Smooth muscle cell (in vitro differentiated cells): ENCODE results near the gene DEFB128. TPM values are rescaled to one million over a fixed set of nuclear protein-coding genes. Genes with fewer than 3 reads are reported as not detected.
"Not testable (repeated sequence)": the region's sequence is repeated elsewhere in the genome, so short reads cannot be mapped to it uniquely, and the experiment has no call there.

Experiments used
- DNase-seq: peaks from one replicate; lab custom pipeline; 2025; ENCODE audit not compliant: unreplicated experiment; lab: John Stamatoyannopoulos, UW
- H2AFZ ChIP-seq: fragments of 200-600 bp; sonication (generic); 2 replicates; pipeline ENCODE4 v1.6.0; 2016; ENCODE audit warnings: antibody characterized with exemption, low read depth, mild to moderate bottlenecking
- H3F3A ChIP-seq: fragments of 200-600 bp; sonication (generic); 2 replicates; pipeline ENCODE4 v1.6.0; 2017; ENCODE audit warnings: antibody characterized with exemption, low read depth
- H3K27ac ChIP-seq: fragments of 200-600 bp; sonication (generic); 2 replicates; pipeline ENCODE4 v1.5.1; 2016; ENCODE audit warnings: low read depth, mild to moderate bottlenecking
- H3K27me3 ChIP-seq: fragments of 200-600 bp; sonication (generic); 2 replicates; pipeline ENCODE4 v1.6.1; 2016; ENCODE audit warnings: low read depth, mild to moderate bottlenecking
- H3K36me3 ChIP-seq: fragments of 200-600 bp; sonication (generic); 2 replicates; pipeline ENCODE4 v1.5.1; 2016; ENCODE audit warnings: low read depth
- H3K4me1 ChIP-seq: fragments of 200-600 bp; sonication (generic); 2 replicates; pipeline ENCODE4 v1.5.1; 2016; ENCODE audit warnings: low read depth
- H3K4me2 ChIP-seq: fragments of 200-600 bp; sonication (generic); 2 replicates; pipeline ENCODE4 v1.6.0; 2016; ENCODE audit warnings: mild to moderate bottlenecking
- H3K4me3 ChIP-seq: fragments of 200-600 bp; sonication (generic); 2 replicates; pipeline ENCODE4 v1.5.1; 2016; ENCODE audit warnings: mild to moderate bottlenecking
- H3K79me2 ChIP-seq: fragments of 200-600 bp; sonication (generic); 2 replicates; pipeline ENCODE4 v1.6.0; 2016; ENCODE audit warnings: low read depth, mild to moderate bottlenecking
- H3K9ac ChIP-seq: fragments of 200-600 bp; sonication (generic); 2 replicates; pipeline ENCODE4 v1.6.0; 2016; ENCODE audit warnings: low read depth
- H3K9me3 ChIP-seq: fragments of 200-600 bp; sonication (generic); replicated peaks from 2 replicates; pipeline ENCODE4 v1.5.1; 2016; ENCODE audit warnings: low read depth
- H4K20me1 ChIP-seq: fragments of 200-600 bp; sonication (generic); 2 replicates; pipeline ENCODE4 v1.6.0; 2016; ENCODE audit warnings: low read depth
- CTCF ChIP-seq: fragments of 200-600 bp; sonication (generic); IDR thresholded peaks from 2 replicates; pipeline ENCODE4 v1.5.1; 2017; ENCODE audit warnings: borderline replicate concordance, mild to moderate bottlenecking, antibody characterized with exemption; ENCODE audit not compliant: insufficient read depth, poor library complexity, severe bottlenecking
- WGBS: methylation state at CpG from one replicate; pipeline ENCODE4 v1.1.7; 2016; ENCODE audit warnings: low lambda C conversion rate; 5-methylcytosine and 5-hydroxymethylcytosine counted together
- polyA plus RNA-seq: library from polyadenylated mRNA; unstranded; fragments of >200 nt; fragmentation: Nextera tagmentation; extraction: Ambion mirVana; gene quantifications from 2 replicates; pipeline ENCODE4 v1.2.1, GENCODE V29; 2016
- total RNA-seq: library from RNA; depleted of rRNA; stranded (reverse); fragments of >200 nt; gene quantifications from 2 replicates; pipeline ENCODE4 v1.2.3, GENCODE V29; 2014

DEFB128 gene
- total and polyA plus RNA-seq, 2 experiments from 2014 or later = not detected

- 53% methylated on average over 7 of the region's 7 CpGs for WGBS
Observed at GRCh38 chr20:210809-211502, 21.4 kb upstream of the DEFB128 start.

GRCh38 chr20:208942-209566, 19.5 kb upstream of the DEFB128 start:
- DNase-seq = no peak
- no peaks in the 10 kb centered on the region for H4K20me1 ChIP-seq
- no peaks in the 10 kb centered on the region for H3K79me2 ChIP-seq
- H3K9me3 ChIP-seq = no peaks in the 10 kb centered on the region
- H3K4me3 ChIP-seq = no peak overlapping the region
- no peak overlapping the region for H2AFZ ChIP-seq
- TF ChIP-seq CTCF = peak; percentile 49
- WGBS = 18% methylated on average over 5 of the region's 5 CpGs
- no peaks in the 10 kb centered on the region for H3K4me1 ChIP-seq
- H3K9ac ChIP-seq = no peak overlapping the region
- H3K4me2 ChIP-seq = peak overlapping the region; percentile 20
- no peaks in the 10 kb centered on the region for H3K36me3 ChIP-seq
- H3F3A ChIP-seq = no peaks in the 10 kb centered on the region
- no peak overlapping the region for H3K27ac ChIP-seq
- H3K27me3 ChIP-seq = peaks cover 20% of the 10 kb centered on the region

More at GRCh38 chr20:210809-211502, 21.4 kb upstream of the DEFB128 start:
- Histone ChIP-seq H3F3A (no peaks in the 10 kb centered on the region), H3K4me2 (no peak overlapping the region), H3K27ac (no peak overlapping the region), H3K4me1 (no peaks in the 10 kb centered on the region), H2AFZ (no peak overlapping the region), H3K79me2 (no peaks in the 10 kb centered on the region), H4K20me1 (no peaks in the 10 kb centered on the region), H3K9me3 (no peaks in the 10 kb centered on the region), H3K4me3 (no peak overlapping the region), H3K27me3 (peaks cover 7% of the 10 kb centered on the region), H3K36me3 (no peaks in the 10 kb centered on the region), H3K9ac (no peak overlapping the region)
- no peak for TF ChIP-seq CTCF
- no peak for DNase-seq

DNA sequence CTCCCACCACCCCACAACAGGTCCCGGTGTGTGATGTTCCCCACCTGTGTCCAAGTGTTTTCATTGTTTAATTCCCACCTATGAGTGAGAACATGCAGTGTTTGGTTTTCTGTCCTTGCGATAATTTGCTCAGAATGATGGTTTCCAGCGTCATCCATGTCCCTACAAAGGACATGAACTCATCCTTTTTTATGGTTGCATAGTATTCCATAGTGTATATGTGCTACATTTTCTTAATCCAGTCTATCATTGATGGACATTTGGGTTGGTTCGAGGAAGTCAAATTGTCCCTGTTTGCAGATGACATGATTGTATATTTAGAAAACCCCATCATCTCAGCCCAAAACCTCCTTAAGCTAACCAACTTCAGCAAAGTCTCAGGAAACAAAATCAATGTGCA, 14.1 kb upstream of the DEFB128 start:
- not testable (repeated sequence) for H3K9me3 ChIP-seq, H3F3A ChIP-seq, H2AFZ ChIP-seq, H3K79me2 ChIP-seq, H3K4me2 ChIP-seq, DNase-seq, H4K20me1 ChIP-seq, H3K9ac ChIP-seq, H3K4me1 ChIP-seq, H3K36me3 ChIP-seq, H3K4me3 ChIP-seq, H3K27ac ChIP-seq
- peaks cover 13% of the 10 kb centered on the region for H3K27me3 ChIP-seq
- WGBS = 72% methylated on average over 4 of the region's 4 CpGs

- no peaks in the 10 kb centered on the region for H4K20me1 ChIP-seq
- no peak overlapping the region for H3K4me3 ChIP-seq
- no peaks in the 10 kb centered on the region for H3F3A ChIP-seq
- no peaks in the 10 kb centered on the region for H3K9me3 ChIP-seq
- H3K4me1 ChIP-seq = no peaks in the 10 kb centered on the region
- no peak overlapping the region for H3K27ac ChIP-seq
- H2AFZ ChIP-seq = no peak overlapping the region
- H3K36me3 ChIP-seq = no peaks in the 10 kb centered on the region
- H3K4me2 ChIP-seq = no peak overlapping the region
- DNase-seq = no peak
- WGBS = 61% methylated on average over 4 of the region's 4 CpGs
- no peaks in the 10 kb centered on the region for H3K79me2 ChIP-seq
- H3K27me3 ChIP-seq = peaks cover 5% of the 10 kb centered on the region
- TF ChIP-seq CTCF = no peak
- no peak overlapping the region for H3K9ac ChIP-seq
Observed at GRCh38 chr20:199996-200395, 10.5 kb upstream of the DEFB128 start.
